HepG2 (cell line): Measurements from ENCODE around the gene RPS19. TPM values are rescaled to one million over a fixed set of nuclear protein-coding genes. Genes with fewer than 3 reads are reported as not detected.

Experiments used
- AHDC1 ChIP-seq: sonication (generic); formaldehyde crosslinking; IDR thresholded peaks from 2 replicates; pipeline ENCODE4 v1.5.1; 2020; ENCODE audit warnings: mild to moderate bottlenecking, missing genetic modification reagents, borderline replicate concordance
- BORCS8-MEF2B ChIP-seq: sonication (generic); formaldehyde crosslinking; IDR thresholded peaks from 2 replicates; pipeline ENCODE4 v1.8.0; 2022; ENCODE audit warnings: mild to moderate bottlenecking, missing genetic modification reagents
- E2F2 ChIP-seq: sonication (generic); formaldehyde crosslinking; IDR thresholded peaks from 2 replicates; pipeline ENCODE4 v1.4.0; 2020; ENCODE audit warnings: missing genetic modification reagents, borderline replicate concordance
- EED ChIP-seq: sonication (generic); formaldehyde crosslinking; IDR thresholded peaks from 2 replicates; pipeline ENCODE4 v1.5.0; 2020; ENCODE audit warnings: mild to moderate bottlenecking, missing genetic modification reagents
- ELF1 ChIP-seq: sonication (generic); formaldehyde crosslinking; IDR thresholded peaks from 2 replicates; pipeline ENCODE4 v1.4.0; 2020; ENCODE audit warnings: missing genetic modification reagents
- ETV5 ChIP-seq: IDR thresholded peaks from 2 replicates; pipeline ENCODE4 v1.6.1; 2018; ENCODE audit warnings: missing biosample characterization, missing genetic modification reagents, inconsistent platforms, borderline replicate concordance
- IRF2 ChIP-seq: IDR thresholded peaks from 2 replicates; pipeline ENCODE4 v1.6.1; 2018; ENCODE audit warnings: missing genetic modification reagents, missing compliant biosample characterization
- MAZ ChIP-seq, 2 experiments: sonication (generic) in 1 of 2; formaldehyde crosslinking in 1 of 2; IDR thresholded peaks; 2 replicates each; pipeline versions ENCODE4 v1.5.0 to v1.6.1; 2012 to 2020; ENCODE audit warnings: low read depth in 2 of 2, mild to moderate bottlenecking in 2 of 2, borderline replicate concordance in 1 of 2, improper control_type of control experiment in 1 of 2, low read length in 1 of 2, missing genetic modification reagents in 1 of 2, moderate library complexity in 1 of 2
- NRL ChIP-seq: sonication (generic); formaldehyde crosslinking; IDR thresholded peaks from 2 replicates; pipeline ENCODE4 v1.5.0; 2020; ENCODE audit warnings: missing genetic modification reagents, mild to moderate bottlenecking, moderate library complexity, borderline replicate concordance
- PAXIP1 ChIP-seq: sonication (generic); formaldehyde crosslinking; conservative IDR thresholded peaks from 2 replicates; pipeline ENCODE4 v1.4.0; 2020; ENCODE audit warnings: mild to moderate bottlenecking, missing genetic modification reagents, moderate library complexity
- SP1 ChIP-seq, 2 experiments: fragments of 450-650 bp in 1 of 2; sonication (generic) in 1 of 2; formaldehyde crosslinking in 1 of 2; IDR thresholded peaks; 2 replicates each; pipeline versions ENCODE4 v1.4.0 to v1.6.1; 2016 to 2020; ENCODE audit warnings: missing genetic modification reagents in 1 of 2
- STAG1 ChIP-seq: sonication (generic); formaldehyde crosslinking; IDR thresholded peaks from 2 replicates; pipeline ENCODE4 v1.4.0; 2020; ENCODE audit warnings: missing genetic modification reagents
- U2AF1 ChIP-seq: fragments of 200-400 bp; formaldehyde crosslinking; optimal IDR thresholded peaks from 2 replicates; pipeline ENCODE3; 2017; ENCODE audit warnings: mild to moderate bottlenecking, low read depth, low read length
- ZKSCAN5 ChIP-seq: sonication (generic); formaldehyde crosslinking; IDR thresholded peaks from 2 replicates; pipeline ENCODE4 v1.5.1; 2020; ENCODE audit warnings: mild to moderate bottlenecking, missing genetic modification reagents
- ZNF205 ChIP-seq: IDR thresholded peaks from 2 replicates; pipeline ENCODE4 v1.6.1; 2018; ENCODE audit warnings: missing biosample characterization, missing genetic modification reagents
- ZNF34 ChIP-seq: sonication (generic); formaldehyde crosslinking; IDR thresholded peaks from 2 replicates; pipeline ENCODE4 v1.4.0; 2020; ENCODE audit warnings: mild to moderate bottlenecking, missing genetic modification reagents, borderline replicate concordance
- ZNF441 ChIP-seq: sonication (generic); formaldehyde crosslinking; IDR thresholded peaks from 2 replicates; pipeline ENCODE4 v1.7.0; 2021; ENCODE audit warnings: missing genetic modification reagents, borderline replicate concordance
- ZNF546 ChIP-seq: sonication (generic); formaldehyde crosslinking; conservative IDR thresholded peaks from 2 replicates; pipeline ENCODE4 v1.8.1; 2023; ENCODE audit warnings: mild to moderate bottlenecking, missing genetic modification reagents
- polyA plus RNA-seq, 8 experiments: library from polyadenylated mRNA; depleted of rRNA in 3 of 8; stranded (reverse) in 7 of 8; unstranded in 1 of 8; fragments of >200 nt; fragmentation: Illumina TruSeq in 4 of 8; extraction: Trizol in 4 of 8; gene quantifications; 2 replicates each; pipeline versions ENCODE4 v1.2.1 to v1.2.3, GENCODE V29; 2011 to 2016; ENCODE audit warnings: low read depth in 4 of 8, missing spikeins in 1 of 8, mixed read lengths in 1 of 8; ENCODE audit not compliant: insufficient read depth in 1 of 8
- total RNA-seq, 5 experiments: library from RNA; depleted of rRNA; stranded (reverse); fragments of >200 nt; fragmentation: Illumina TruSeq; extraction: Trizol; gene quantifications; 2 replicates each; pipeline ENCODE4 v1.2.3, GENCODE V29; 2016; ENCODE audit warnings: low read depth in 1 of 5

RPS19 gene
- total and polyA plus RNA-seq, 2 of the 13 experiments (the other 11 are each of a cell fraction or from before 2014, with no cell fraction given), result 1,983 to 4,758 TPM

- TF ChIP-seq E2F2 (CRISPR knock-in tag), result peak; percentile 10; the same call in 1 of the 2 replicates
- TF ChIP-seq SP1 (IDR thresholded peaks at IDR 0.05), result peak; percentile 91
- TF ChIP-seq SP1 (CRISPR knock-in tag; IDR thresholded peaks at IDR 0.05), result peak; percentile 100
- no peak for TF ChIP-seq ZNF34 (CRISPR knock-in tag)
- TF ChIP-seq ZNF205 (CRISPR knock-in tag), result no peak; the same call in 1 of the 2 replicates
- TF ChIP-seq EED, result peak; percentile 45; the same call in 1 of the 2 replicates
- TF ChIP-seq ZNF441 (CRISPR knock-in tag), result peak; percentile 69; the same call in 1 of the 2 replicates
- peak; percentile 99 for TF ChIP-seq ELF1
- TF ChIP-seq AHDC1 (CRISPR knock-in tag), result peak; percentile 43; the same call in 1 of the 2 replicates
- TF ChIP-seq STAG1 (CRISPR knock-in tag), result no peak
- TF ChIP-seq BORCS8-MEF2B (CRISPR knock-in tag), result peak; percentile 84
- no peak for TF ChIP-seq NRL (CRISPR knock-in tag)
- TF ChIP-seq PAXIP1 (CRISPR knock-in tag), result peak; percentile 53
- peak; percentile 80; the same call in 1 of the 2 replicates for TF ChIP-seq MAZ (IDR thresholded peaks at IDR 0.05; ENCODE audit: borderline replicate concordance, low read depth, low read length)
- peak; percentile 91 for TF ChIP-seq MAZ (CRISPR knock-in tag; IDR thresholded peaks at IDR 0.05; ENCODE audit: low read depth)
- peak; percentile 84 for TF ChIP-seq ZNF546 (CRISPR knock-in tag)
- TF ChIP-seq IRF2, result peak; percentile 75
- TF ChIP-seq ETV5 (CRISPR knock-in tag), result peak; percentile 87
- no peak for TF ChIP-seq U2AF1
- no peak for TF ChIP-seq ZKSCAN5
Observed at GRCh38 chr19:41859618-41860418, at the start of gene RPS19 (continued).
